ENCODE data around the gene CCDC57.
"Not testable (repeated sequence)": the region's sequence is repeated elsewhere in the genome, so short reads cannot be mapped to it uniquely, and the experiment has no call there.

CCDC57 gene

GRCh38 chr17:82200743-82201497 is 11.7 kb downstream of the CCDC57 start:
- no peak for DNase-seq

- DNase-seq = no peak
Observed at GRCh38 chr17:82200135-82200534, 12.5 kb downstream of the CCDC57 start.

- DNase-seq = no peak
Observed at GRCh38 chr17:82199496-82199895, 13.1 kb downstream of the CCDC57 start.

- DNase-seq = no peak
Observed at GRCh38 chr17:82198092-82198491, 14.6 kb downstream of the CCDC57 start.

- no peak for DNase-seq
Observed at GRCh38 chr17:82195675-82196672, 16.7 kb downstream of the CCDC57 start.

GRCh38 chr17:82194765-82195164 is 17.9 kb downstream of the CCDC57 start:
- DNase-seq = no peak

- no peak for DNase-seq
Observed at GRCh38 chr17:82193520-82194220, 19.0 kb downstream of the CCDC57 start.

- not testable (repeated sequence) for DNase-seq
Observed at GRCh38 chr17:82193050-82193449, 19.6 kb downstream of the CCDC57 start.

- DNase-seq = no peak
Observed at GRCh38 chr17:82188001-82188961, 24.4 kb downstream of the CCDC57 start.

GRCh38 chr17:82187500-82187899 is 25.1 kb downstream of the CCDC57 start:
- DNase-seq = no peak

GRCh38 chr17:82186221-82186620 is 26.4 kb downstream of the CCDC57 start:
- no peak for DNase-seq

GRCh38 chr17:82184761-82185160 is 27.9 kb downstream of the CCDC57 start:
- DNase-seq = no peak

- DNase-seq = no peak
Observed at GRCh38 chr17:82180776-82181528, 31.7 kb downstream of the CCDC57 start.

GRCh38 chr17:82179946-82180475 is 32.6 kb downstream of the CCDC57 start:
- no peak for DNase-seq

- no peak for DNase-seq
Observed at GRCh38 chr17:82179412-82179811, 33.2 kb downstream of the CCDC57 start.

- no peak for DNase-seq
Observed at GRCh38 chr17:82178499-82179261, 34.0 kb downstream of the CCDC57 start.

- no peak for DNase-seq
Observed at GRCh38 chr17:82177761-82178498, 34.7 kb downstream of the CCDC57 start.

- DNase-seq = no peak
Observed at GRCh38 chr17:82177276-82177675, 35.4 kb downstream of the CCDC57 start.

- DNase-seq = no peak
Observed at GRCh38 chr17:82175951-82176350, 36.7 kb downstream of the CCDC57 start.
